Measurements from ENCODE around the gene SMG6. TPM values are rescaled to one million over a fixed set of nuclear protein-coding genes. Genes with fewer than 3 reads are reported as not detected.

SMG6 gene
- total RNA-seq, 2 experiments from 2014 or later, result 39.3 to 39.7 TPM

DNA sequence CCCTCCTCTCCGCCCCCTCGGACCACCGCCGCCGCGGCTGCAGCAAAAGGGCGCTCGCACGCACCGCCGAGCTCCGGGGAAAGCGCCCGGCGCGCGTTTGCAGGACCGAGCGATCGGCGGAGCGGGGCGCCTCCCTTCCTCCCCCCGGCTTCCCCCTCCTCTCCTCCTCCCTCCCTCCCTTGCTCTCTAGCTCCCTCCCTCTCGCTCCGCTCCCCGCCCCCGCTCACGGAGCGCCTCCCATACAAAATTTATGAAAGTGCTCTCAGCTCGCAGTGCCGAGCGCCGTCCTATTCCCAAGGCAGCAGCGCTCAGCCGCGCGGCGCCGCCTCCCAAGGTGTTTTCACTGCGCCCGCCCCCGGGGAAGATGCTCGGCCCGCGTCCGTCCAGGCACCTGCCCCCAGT lies 278.4 kb downstream of the SMG6 start, which contains the start of gene RTN4RL1:
Gene RTN4RL1 (minus strand): TSS at position 115 of the 402 bp plus-strand sequence. CDS start 469 bp downstream, outside the sequence.
- H3K9me3 ChIP-seq (ENCODE audit: control insufficient read depth in 1 of 2, insufficient read depth in 1 of 2, low read length in 2 of 2), result peaks cover 0 to 6% of the 10 kb centered on the region in 2 experiments
- H3K4me1 Mint-ChIP-seq (ENCODE audit: low read depth), result peaks cover 26% of the 10 kb centered on the region
- ATAC-seq (ENCODE audit: poor library complexity) (peak; percentile 60), DNase-seq (peak; percentile 57 to 90 (median 74))
- peaks cover 27% of the 10 kb centered on the region for H3K27me3 Mint-ChIP-seq
- H3K36me3 Mint-ChIP-seq (ENCODE audit: low read depth), result peaks cover 2% of the 10 kb centered on the region
- peaks cover 16 to 36% of the 10 kb centered on the region in 2 experiments for H3K27me3 ChIP-seq (ENCODE audit: control insufficient read depth in 1 of 2, insufficient read depth in 2 of 2, low read length in 2 of 2)
- H3K27ac Mint-ChIP-seq, result no peak within 1 kb of the TSS
- H3K4me3 ChIP-seq (ENCODE audit: low read length), result peak within 1 kb of the TSS; percentile 51
- no peaks in the 10 kb centered on the region for H3K9me3 Mint-ChIP-seq
- ChIA-PET POLR2A (interaction anchor here (0.8 to 2.7 kb wide), 8 partner anchors 17 to 308 kb away, joined by 3 to 9 read pairs (median 4); partner anchors contain the start of genes OVCA2, RPA1 and SMYD4), CTCF (interaction anchor here (0.9 to 2.5 kb wide), 4 partner anchors 15 to 376 kb away, joined by 3 to 6 read pairs (median 4); partner anchors contain the start of genes HIC1 and RILP)
- peaks cover 46% of the 10 kb centered on the region for H3K4me1 ChIP-seq (ENCODE audit: insufficient read depth, low read length)
- no peak within 1 kb of the TSS for H3K27ac ChIP-seq (ENCODE audit: low read depth in 1 of 2, low read length in 2 of 2)
- peak within 1 kb of the TSS; percentile 92 for H3K4me3 Mint-ChIP-seq
- TF ChIP-seq CTCF (IDR thresholded peaks at IDR 0.05), result no peak
- intact Hi-C loops (cut with DNase I, micrococcal nuclease), result loop anchor here (2.0 to 5.0 kb wide), 4 partner anchors 16 to 378 kb away; partner anchors contain the start of genes RILP (in 1 of the 2), SCARF1 (in 1 of the 2) and WDR81 (in 1 of the 2)
- no peaks in the 10 kb centered on the region for H3K36me3 ChIP-seq (ENCODE audit: insufficient read depth, low read length)

GRCh38 chr17:2024572-2025219 lies 278.9 kb downstream of the SMG6 start:
- peak overlapping the region; percentile 51 for H3K4me3 ChIP-seq (ENCODE audit: low read length)
- H3K27me3 ChIP-seq (ENCODE audit: control insufficient read depth in 1 of 2, insufficient read depth in 2 of 2, low read length in 2 of 2), result peaks cover 16 to 36% of the 10 kb centered on the region in 2 experiments
- ChIA-PET CTCF (interaction anchor here (0.9 to 2.5 kb wide), 4 partner anchors 16 to 376 kb away, joined by 3 to 6 read pairs (median 4); partner anchors contain the start of genes HIC1 and RILP), POLR2A (interaction anchor here (0.8 to 2.7 kb wide), 9 partner anchors 15 to 308 kb away, joined by 3 to 9 read pairs (median 4); partner anchors contain the start of genes OVCA2, RPA1 and SMYD4)
- no peaks in the 10 kb centered on the region for H3K9me3 Mint-ChIP-seq
- H3K4me1 Mint-ChIP-seq (ENCODE audit: low read depth), result peaks cover 25% of the 10 kb centered on the region
- no peak overlapping the region for H3K27ac ChIP-seq (ENCODE audit: low read depth in 1 of 2, low read length in 2 of 2)
- no peaks in the 10 kb centered on the region for H3K36me3 Mint-ChIP-seq (ENCODE audit: low read depth)
- DNase-seq (peak in 1 of 14 experiments; percentile 35), ATAC-seq (ENCODE audit: poor library complexity) (peak; percentile 4)
- peaks cover 43% of the 10 kb centered on the region for H3K4me1 ChIP-seq (ENCODE audit: insufficient read depth, low read length)
- TF ChIP-seq CTCF (IDR thresholded peaks at IDR 0.05), result no peak
- H3K4me3 Mint-ChIP-seq, result no peak overlapping the region
- peaks cover 0 to 2% of the 10 kb centered on the region in 2 experiments for H3K9me3 ChIP-seq (ENCODE audit: control insufficient read depth in 1 of 2, insufficient read depth in 1 of 2, low read length in 2 of 2)
- H3K27me3 Mint-ChIP-seq, result peaks cover 27% of the 10 kb centered on the region
- intact Hi-C loops (cut with DNase I, micrococcal nuclease), result loop anchor here (2.0 to 5.0 kb wide), 4 partner anchors 16 to 377 kb away; partner anchors contain the start of genes RILP (in 1 of the 2), SCARF1 (in 1 of the 2) and WDR81 (in 1 of the 2)
- no peaks in the 10 kb centered on the region for H3K36me3 ChIP-seq (ENCODE audit: insufficient read depth, low read length)
- no peak overlapping the region for H3K27ac Mint-ChIP-seq

DNA sequence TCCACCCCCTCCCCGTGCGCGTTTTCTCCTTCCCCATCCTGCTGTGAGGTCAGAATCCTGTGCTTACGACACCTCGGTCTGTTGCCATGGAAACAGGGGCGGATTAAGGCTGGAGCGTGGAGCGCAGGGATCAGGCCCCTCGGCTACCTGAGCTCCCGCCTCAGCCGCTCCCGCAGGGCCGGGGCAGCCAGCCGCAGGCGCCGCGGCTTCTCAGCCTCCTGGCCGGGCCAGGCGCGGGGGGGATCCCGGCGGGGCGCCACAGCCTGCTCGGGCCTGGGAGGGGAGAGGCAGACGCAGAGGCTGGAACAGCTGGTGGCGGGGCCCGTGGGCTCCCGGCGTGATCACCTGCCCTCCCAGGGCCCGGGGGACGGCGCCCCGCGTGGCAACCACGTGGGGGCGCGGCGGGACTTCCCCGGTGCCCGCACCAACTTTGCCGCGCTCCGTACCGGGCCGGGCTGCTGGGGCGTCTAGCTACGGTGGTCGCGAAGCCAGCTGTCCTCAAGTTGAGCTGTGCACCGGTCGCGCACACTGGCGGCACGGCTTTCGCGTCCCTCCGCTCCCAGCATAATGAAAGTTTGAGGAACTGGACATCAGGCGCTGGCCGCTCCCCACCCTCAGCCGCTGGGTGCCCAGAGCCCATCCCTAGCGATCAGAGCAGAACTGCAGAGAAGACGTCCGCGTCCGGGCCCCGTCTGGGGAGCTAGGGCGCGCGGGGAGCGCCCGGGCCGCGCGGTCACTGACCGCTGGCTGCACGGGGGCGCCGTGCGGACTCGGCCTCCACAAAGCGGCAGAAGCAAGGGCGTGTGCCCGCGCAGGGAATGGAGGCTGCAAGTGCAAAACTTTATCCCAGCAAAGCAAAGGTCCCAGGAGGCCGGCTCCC lies 279.7 kb downstream of the SMG6 start:
- ATAC-seq (ENCODE audit: poor library complexity) (peak; percentile 29), DNase-seq (peak in 7 of 14 experiments; percentile 18 to 80 (median 59))
- peaks cover 33% of the 10 kb centered on the region for H3K27me3 Mint-ChIP-seq
- no peak overlapping the region for H3K27ac Mint-ChIP-seq
- Histone ChIP-seq H3K9me3 (ENCODE audit: control insufficient read depth in 1 of 2, insufficient read depth in 1 of 2, low read length in 2 of 2) (no peaks in the 10 kb centered on the region), H3K4me1 (ENCODE audit: insufficient read depth, low read length) (peaks cover 38% of the 10 kb centered on the region), H3K4me3 (ENCODE audit: low read length) (peak overlapping the region; percentile 51), H3K27ac (ENCODE audit: low read depth in 1 of 2, low read length in 2 of 2) (no peak overlapping the region), H3K27me3 (ENCODE audit: control insufficient read depth in 1 of 2, insufficient read depth in 2 of 2, low read length in 2 of 2) (peaks cover 19 to 36% of the 10 kb centered on the region in 2 experiments), H3K36me3 (ENCODE audit: insufficient read depth, low read length) (no peaks in the 10 kb centered on the region)
- H3K9me3 Mint-ChIP-seq, result no peaks in the 10 kb centered on the region
- H3K36me3 Mint-ChIP-seq (ENCODE audit: low read depth), result no peaks in the 10 kb centered on the region
- CTCF ChIA-PET, result interaction anchor here (0.9 to 1.3 kb wide), 2 partner anchors 18 to 34 kb away, joined by 3 to 4 read pairs; partner anchors contain the start of gene OVCA2
- TF ChIP-seq CTCF (IDR thresholded peaks at IDR 0.05), result no peak
- H3K4me1 Mint-ChIP-seq (ENCODE audit: low read depth), result peaks cover 25% of the 10 kb centered on the region
- POLR2A ChIA-PET, result interaction anchor here (0.6 to 2.7 kb wide), 5 partner anchors 16 to 1176 kb away, joined by 3 to 9 read pairs (median 3); no protein-coding TSS in a partner anchor
- intact Hi-C loops (cut with DNase I, micrococcal nuclease), result loop anchor here in 1 of 2 experiments (2.0 kb wide), 1 partner anchor 17 kb away; no protein-coding TSS in a partner anchor
- peak overlapping the region; percentile 66 for H3K4me3 Mint-ChIP-seq

All from CD4-positive, alpha-beta T cell (primary cell).